Measurements from ENCODE around the gene TBC1D2B.

TBC1D2B gene

GRCh38 chr15:78024519-78024870, 53.0 kb downstream of the TBC1D2B start:
- no peak for DNase-seq

GRCh38 chr15:78023865-78024518, 53.5 kb downstream of the TBC1D2B start:
- DNase-seq: no peak

- DNase-seq: no peak
These were observed 54.3 kb downstream of the TBC1D2B start for GRCh38 chr15:78023081-78023665.

GRCh38 chr15:78021761-78022160, 55.8 kb downstream of the TBC1D2B start:
- no peak for DNase-seq

GRCh38 chr15:78020007-78020406, 57.5 kb downstream of the TBC1D2B start:
- DNase-seq: no peak

GRCh38 chr15:78018946-78019644, 58.4 kb downstream of the TBC1D2B start:
- DNase-seq: no peak

- no peak for DNase-seq
These were observed 59.1 kb downstream of the TBC1D2B start for GRCh38 chr15:78018445-78018844.

- DNase-seq: no peak
These were observed 60.7 kb downstream of the TBC1D2B start for GRCh38 chr15:78016860-78017259.

- no peak for DNase-seq
These were observed 64.9 kb downstream of the TBC1D2B start for GRCh38 chr15:78012643-78013077.

GRCh38 chr15:78010067-78010466, 67.4 kb downstream of the TBC1D2B start:
- DNase-seq: no peak

GRCh38 chr15:78007964-78008886, 69.3 kb downstream of the TBC1D2B start:
- DNase-seq: no peak

- no peak for DNase-seq
These were observed 70.1 kb downstream of the TBC1D2B start for GRCh38 chr15:78007211-78007931.

- no peak for DNase-seq
These were observed 70.8 kb downstream of the TBC1D2B start for GRCh38 chr15:78006567-78007205.

GRCh38 chr15:78004919-78005634, 72.4 kb downstream of the TBC1D2B start:
- peak; percentile 85 for DNase-seq

- DNase-seq: no peak
These were observed 73.2 kb downstream of the TBC1D2B start for GRCh38 chr15:78004222-78004727.

GRCh38 chr15:78003539-78004008, 73.9 kb downstream of the TBC1D2B start:
- peak; percentile 97 for DNase-seq

GRCh38 chr15:78002996-78003395, 74.5 kb downstream of the TBC1D2B start:
- DNase-seq: no peak

GRCh38 chr15:78001656-78002055, 75.9 kb downstream of the TBC1D2B start:
- DNase-seq: no peak

- no peak for DNase-seq
These were observed 76.6 kb downstream of the TBC1D2B start for GRCh38 chr15:78000927-78001249.

GRCh38 chr15:78000091-78000926, 77.2 kb downstream of the TBC1D2B start:
- no peak for DNase-seq

All from SHP77 treated with DMSO at 0.1 percent for 48 hours (cell line).